ENCODE measurements around the gene ALKBH3. TPM values are rescaled to one million over a fixed set of nuclear protein-coding genes. Genes with fewer than 3 reads are reported as not detected.

The ALKBH3 gene
- total RNA-seq, 1 experiment from 2014 or later, result 18.8 TPM

DNA sequence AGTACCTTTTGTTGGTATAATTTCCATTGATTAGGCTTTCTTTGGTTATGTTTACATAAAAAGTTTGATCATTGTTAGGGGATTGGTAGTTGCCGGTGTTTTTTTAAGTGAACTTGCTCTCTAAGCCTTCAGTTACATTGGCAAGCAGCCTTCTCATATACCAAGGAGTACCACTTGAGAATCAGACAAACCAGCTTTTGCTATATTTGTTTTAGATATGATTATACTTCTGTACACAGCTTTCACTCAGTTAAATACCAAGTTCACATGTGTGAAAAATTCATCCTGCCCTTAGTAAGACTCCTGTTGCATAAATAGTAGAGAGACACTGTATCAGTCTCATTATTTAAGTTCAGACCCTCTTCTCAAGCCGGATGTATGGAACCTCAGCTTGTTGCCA, 22.4 kb downstream of the ALKBH3 start:
- no peak overlapping the region for H3K27ac Mint-ChIP-seq
- Histone ChIP-seq H3K4me1 (ENCODE audit: insufficient read depth, low read length) (no peaks in the 10 kb centered on the region), H2AFZ (ENCODE audit: low read length) (no peak overlapping the region), H3K79me2 (ENCODE audit: insufficient read depth, low read length) (no peaks in the 10 kb centered on the region), H3K14ac (ENCODE audit: insufficient read depth, low read length) (no peak overlapping the region), H3T11ph (ENCODE audit: low read length) (no peak overlapping the region), H3K23me2 (ENCODE audit: insufficient read length, low read depth, low read length, poor library complexity, severe bottlenecking) (no peaks in the 10 kb centered on the region), H3K27me3 (ENCODE audit: insufficient read depth, low read length) (no peaks in the 10 kb centered on the region), H2BK5ac (ENCODE audit: insufficient read length, low read length) (no peak overlapping the region), H3K18ac (ENCODE audit: insufficient read length, low read depth, low read length) (no peak overlapping the region), H2BK12ac (ENCODE audit: insufficient read length, low read depth, low read length) (no peak overlapping the region), H3K56ac (ENCODE audit: insufficient read length, low read depth, low read length) (no peak overlapping the region), H2BK20ac (ENCODE audit: low read depth, low read length, poor library complexity, severe bottlenecking) (no peak overlapping the region), H3K4ac (ENCODE audit: low read depth, low read length) (no peak overlapping the region), H3K4me2 (ENCODE audit: insufficient read depth, insufficient read length, low read length) (no peak overlapping the region), H3K9me3 (ENCODE audit: control insufficient read depth, low read depth, low read length) (no peaks in the 10 kb centered on the region), H4K20me1 (ENCODE audit: control insufficient read depth, insufficient read depth, insufficient read length) (no peaks in the 10 kb centered on the region), H2BK15ac (ENCODE audit: low read depth, low read length) (no peak overlapping the region), H4K8ac (replicated peaks; ENCODE audit: insufficient read length, low read depth, low read length) (no peak overlapping the region), H2BK120ac (ENCODE audit: low read depth, low read length, poor library complexity, severe bottlenecking) (no peak overlapping the region), H3K27ac (ENCODE audit: insufficient read length, low read depth, low read length) (no peak overlapping the region), H4K91ac (ENCODE audit: insufficient read length, low read depth, low read length) (no peak overlapping the region), H3K9ac (ENCODE audit: extremely low read depth, insufficient read length, low read length) (no peak overlapping the region), H3K79me1 (ENCODE audit: insufficient read depth, low read depth, low read length, poor library complexity, severe bottlenecking) (no peaks in the 10 kb centered on the region), H3K23ac (ENCODE audit: insufficient read length, low read depth, low read length) (no peak overlapping the region), H4K5ac (ENCODE audit: insufficient read length, low read depth, low read length) (no peak overlapping the region), H2AK5ac (ENCODE audit: insufficient read length, low read length) (no peak overlapping the region)
- H3K36me3 Mint-ChIP-seq (ENCODE audit: insufficient read depth in 1 of 3, low read depth in 3 of 3), result peaks cover 5 to 18% (median 16%) of the 10 kb centered on the region in 3 experiments; a peak in 6 of 7 replicates
- no peak for DNase-seq
- no peak for TF ChIP-seq CTCF (conservative IDR thresholded peaks at IDR 0.05)
- H3K9me3 Mint-ChIP-seq, result no peaks in the 10 kb centered on the region; a peak in 1 of 5 replicates
- H3K27me3 Mint-ChIP-seq (ENCODE audit: low read depth), result no peaks in the 10 kb centered on the region
- no CpG with 5 or more reads among the region's 2 CpGs for WGBS (ENCODE audit: extremely low coverage, insufficient read length, low lambda C conversion rate)
- no peak overlapping the region for H3K4me3 Mint-ChIP-seq
- no peaks in the 10 kb centered on the region for H3K4me1 Mint-ChIP-seq

Measured in H9 (cell line).